Measurements from ENCODE around the gene TPRN.

TPRN gene

GRCh38 chr9:137212520-137212919 is 12.0 kb upstream of the TPRN start:
- no peak for DNase-seq (ENCODE audit: low read depth in 2 of 2)

- DNase-seq (ENCODE audit: low read depth in 2 of 2): no peak
These were observed 11.0 kb upstream of the TPRN start for GRCh38 chr9:137211532-137211931.

- DNase-seq (ENCODE audit: low read depth in 2 of 2): no peak
These were observed 6.1 kb upstream of the TPRN start for GRCh38 chr9:137206602-137207001.

- peak; percentile 93 to 94 for DNase-seq (ENCODE audit: low read depth in 2 of 2)
These were observed 4.9 kb upstream of the TPRN start, which contains the start of the genes NDOR1 and TMEM203 for GRCh38 chr9:137205126-137206069. TSS of gene NDOR1 (plus strand) at chr9:137205700. CDS start at chr9:137205778, 78 bp downstream. TSS of gene TMEM203 (minus strand) at chr9:137205648. CDS start at chr9:137205414, 234 bp downstream.

GRCh38 chr9:137204731-137205125 is 4.2 kb upstream of the TPRN start:
- DNase-seq (ENCODE audit: low read depth in 2 of 2): no peak

GRCh38 chr9:137202966-137203365 is 2.4 kb upstream of the TPRN start:
- DNase-seq (ENCODE audit: low read depth in 2 of 2): no peak

- no peak for DNase-seq (ENCODE audit: low read depth in 2 of 2)
These were observed 796 bp upstream of the TPRN start for GRCh38 chr9:137201205-137201868.

GRCh38 chr9:137199411-137200121 is 975 bp downstream of the TPRN start:
- no peak for DNase-seq (ENCODE audit: low read depth in 2 of 2)

- no peak for DNase-seq (ENCODE audit: low read depth in 2 of 2)
These were observed 1.6 kb downstream of the TPRN start for GRCh38 chr9:137198902-137199283.

GRCh38 chr9:137198051-137198901 is 2.3 kb downstream of the TPRN start:
- no peak for DNase-seq (ENCODE audit: low read depth in 2 of 2)

GRCh38 chr9:137195525-137196220 is 4.9 kb downstream of the TPRN start:
- DNase-seq (ENCODE audit: low read depth in 2 of 2): no peak

GRCh38 chr9:137194909-137195308 is 5.6 kb downstream of the TPRN start:
- no peak for DNase-seq (ENCODE audit: low read depth in 2 of 2)

GRCh38 chr9:137194388-137194787 is 6.2 kb downstream of the TPRN start:
- DNase-seq (ENCODE audit: low read depth in 2 of 2): no peak

- no peak for DNase-seq (ENCODE audit: low read depth in 2 of 2)
These were observed 6.8 kb downstream of the TPRN start for GRCh38 chr9:137193771-137194170.

GRCh38 chr9:137192859-137193258 is 7.7 kb downstream of the TPRN start:
- no peak for DNase-seq (ENCODE audit: low read depth in 2 of 2)

- no peak for DNase-seq (ENCODE audit: low read depth in 2 of 2)
These were observed 8.1 kb downstream of the TPRN start for GRCh38 chr9:137192448-137192780.

GRCh38 chr9:137191691-137192447 is 8.7 kb downstream of the TPRN start:
- DNase-seq (ENCODE audit: low read depth in 2 of 2): no peak

GRCh38 chr9:137191245-137191644 is 9.3 kb downstream of the TPRN start:
- DNase-seq (ENCODE audit: low read depth in 2 of 2): no peak

GRCh38 chr9:137190315-137190856 is 10.2 kb downstream of the TPRN start:
- no peak for DNase-seq (ENCODE audit: low read depth in 2 of 2)

All from stimulated activated CD4-positive, alpha-beta T cell treated with anti-CD3 and anti-CD28 coated beads, Interleukin-4, amount 100 ng/mL, for 48 hours (primary cell).